DOHH2 (cell line): Measurements from ENCODE around the gene PLCB2.

Experiments
- H3F3A ChIP-seq: fragments of 200-600 bp; sonication (generic), shearing (Covaris generic); 2 replicates; pipeline ENCODE4 v1.6.0; 2016; ENCODE audit warnings: antibody characterized with exemption, mild to moderate bottlenecking; ENCODE audit not compliant: control insufficient read depth, insufficient read depth
- H3K27ac ChIP-seq: fragments of 200-600 bp; sonication (generic); 2 replicates; pipeline ENCODE4 v1.5.1; 2014; ENCODE audit warnings: low read depth, mild to moderate bottlenecking, low read length, moderate library complexity
- H3K27me3 ChIP-seq: fragments of 200-600 bp; sonication (generic); 2 replicates; pipeline ENCODE4 v1.6.1; 2014; ENCODE audit warnings: mild to moderate bottlenecking, low read length, mixed read lengths; ENCODE audit not compliant: control insufficient read depth
- H3K36me3 ChIP-seq: fragments of 200-600 bp; sonication (generic); 2 replicates; pipeline ENCODE4 v1.6.1; 2014; ENCODE audit warnings: mild to moderate bottlenecking, low read length, moderate library complexity, mixed read lengths; ENCODE audit not compliant: control insufficient read depth
- H3K4me1 ChIP-seq: fragments of 200-600 bp; sonication (generic); 2 replicates; pipeline ENCODE4 v1.6.1; 2014; ENCODE audit warnings: mild to moderate bottlenecking, low read length, mixed read lengths; ENCODE audit not compliant: control insufficient read depth
- H3K4me2 ChIP-seq: fragments of 200-600 bp; sonication (generic); 2 replicates; pipeline ENCODE4 v1.6.0; 2014; ENCODE audit warnings: mild to moderate bottlenecking, low read length, moderate library complexity
- H3K4me3 ChIP-seq: fragments of 200-600 bp; sonication (generic); 2 replicates; pipeline ENCODE4 v1.5.1; 2014; ENCODE audit warnings: mild to moderate bottlenecking, low read length, mixed read lengths
- H3K79me2 ChIP-seq: fragments of 200-600 bp; sonication (generic); 2 replicates; pipeline ENCODE4 v1.6.1; 2014; ENCODE audit warnings: mild to moderate bottlenecking, low read length, mixed read lengths; ENCODE audit not compliant: control insufficient read depth
- H3K9me2 ChIP-seq: fragments of 200-600 bp; sonication (generic); replicated peaks from 2 replicates; pipeline ENCODE4 v1.6.1; 2014; ENCODE audit warnings: mild to moderate bottlenecking, low read length, mixed read lengths; ENCODE audit not compliant: control insufficient read depth
- H3K9me3 ChIP-seq: fragments of 200-600 bp; sonication (generic); 2 replicates; pipeline ENCODE4 v1.6.1; 2014; ENCODE audit warnings: antibody characterized with exemption, low read length, mixed read lengths; ENCODE audit not compliant: control insufficient read depth, insufficient read depth
- H4K20me1 ChIP-seq: fragments of 200-600 bp; sonication (generic); 2 replicates; pipeline ENCODE4 v1.6.0; 2014; ENCODE audit warnings: low read depth, mild to moderate bottlenecking, antibody characterized with exemption, low read length, moderate library complexity; ENCODE audit not compliant: control insufficient read depth, insufficient read depth
- EZH2phosphoT487 ChIP-seq: fragments of 200-600 bp; sonication (generic); IDR thresholded peaks from 2 replicates; pipeline ENCODE4 v1.6.1; 2017; ENCODE audit warnings: borderline replicate concordance, mild to moderate bottlenecking, antibody characterized with exemption, low read length, moderate library complexity, mixed read lengths
- TF ChIP-seq, protein P1 (sequence below): fragments of 200-600 bp; sonication (generic); IDR thresholded peaks from one replicate; pipeline ENCODE4 v1.5.1; 2014; ENCODE audit warnings: antibody characterized with exemption, mild to moderate bottlenecking, low read depth, low read length; ENCODE audit not compliant: poor library complexity, severe bottlenecking

PLCB2 gene

DNA sequence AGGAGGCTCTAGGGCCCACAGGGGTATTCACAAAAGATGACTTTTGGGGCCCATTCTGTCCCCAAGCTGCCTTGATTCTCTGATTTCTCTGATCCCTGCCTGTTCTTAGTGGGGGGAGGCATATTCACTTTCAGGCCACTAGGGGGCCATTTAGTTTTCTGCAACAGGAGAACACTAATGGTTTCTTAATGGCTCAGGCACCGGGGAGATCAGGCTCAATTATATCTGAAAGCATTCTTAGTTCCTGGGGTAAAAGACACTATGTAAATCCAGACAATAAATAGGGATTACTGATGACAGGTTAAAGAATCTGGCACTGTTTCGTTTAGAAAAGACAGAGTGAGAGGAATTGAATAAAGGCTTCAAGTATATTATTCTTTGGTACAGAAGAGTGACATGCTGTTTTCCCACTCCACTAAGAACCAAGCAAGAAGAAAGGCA is 13.2 kb upstream of the PLCB2 start:
- H3K9me2 ChIP-seq, result no peaks in the 10 kb centered on the region
- H3K79me2 ChIP-seq, result no peaks in the 10 kb centered on the region
- peaks cover 34% of the 10 kb centered on the region for H3K27me3 ChIP-seq
- H3K4me2 ChIP-seq, result no peak overlapping the region
- H3K9me3 ChIP-seq, result no peaks in the 10 kb centered on the region
- no peak overlapping the region for H3K4me3 ChIP-seq
- H3F3A ChIP-seq, result peaks cover 11% of the 10 kb centered on the region
- H3K27ac ChIP-seq, result no peak overlapping the region
- peaks cover 26% of the 10 kb centered on the region for H3K4me1 ChIP-seq
- no peak for TF ChIP-seq EZH2phosphoT487
- TF ChIP-seq, protein P1, sequence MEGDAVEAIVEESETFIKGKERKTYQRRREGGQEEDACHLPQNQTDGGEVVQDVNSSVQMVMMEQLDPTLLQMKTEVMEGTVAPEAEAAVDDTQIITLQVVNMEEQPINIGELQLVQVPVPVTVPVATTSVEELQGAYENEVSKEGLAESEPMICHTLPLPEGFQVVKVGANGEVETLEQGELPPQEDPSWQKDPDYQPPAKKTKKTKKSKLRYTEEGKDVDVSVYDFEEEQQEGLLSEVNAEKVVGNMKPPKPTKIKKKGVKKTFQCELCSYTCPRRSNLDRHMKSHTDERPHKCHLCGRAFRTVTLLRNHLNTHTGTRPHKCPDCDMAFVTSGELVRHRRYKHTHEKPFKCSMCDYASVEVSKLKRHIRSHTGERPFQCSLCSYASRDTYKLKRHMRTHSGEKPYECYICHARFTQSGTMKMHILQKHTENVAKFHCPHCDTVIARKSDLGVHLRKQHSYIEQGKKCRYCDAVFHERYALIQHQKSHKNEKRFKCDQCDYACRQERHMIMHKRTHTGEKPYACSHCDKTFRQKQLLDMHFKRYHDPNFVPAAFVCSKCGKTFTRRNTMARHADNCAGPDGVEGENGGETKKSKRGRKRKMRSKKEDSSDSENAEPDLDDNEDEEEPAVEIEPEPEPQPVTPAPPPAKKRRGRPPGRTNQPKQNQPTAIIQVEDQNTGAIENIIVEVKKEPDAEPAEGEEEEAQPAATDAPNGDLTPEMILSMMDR, result peak; percentile 92
- H4K20me1 ChIP-seq, result no peaks in the 10 kb centered on the region
- H3K36me3 ChIP-seq, result no peaks in the 10 kb centered on the region

DNA sequence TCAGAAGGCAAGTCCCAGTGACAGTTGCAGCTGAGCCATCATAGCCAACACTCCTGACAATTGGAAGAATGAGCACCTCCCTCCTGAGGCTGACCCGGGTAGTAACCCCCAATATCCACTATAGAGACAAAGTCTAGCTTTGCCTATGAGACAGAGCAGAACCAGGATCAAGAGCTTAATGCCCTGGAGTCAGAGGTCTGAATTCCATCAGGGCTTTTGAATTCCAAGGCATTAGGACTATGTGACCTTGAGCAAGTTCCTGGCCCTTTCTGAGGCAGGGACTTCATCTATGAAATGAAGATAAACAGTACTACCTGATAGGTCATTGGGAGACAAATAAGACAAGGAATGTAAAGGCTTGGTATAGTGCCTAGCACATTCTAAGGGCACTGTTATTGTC is 12.7 kb upstream of the PLCB2 start:
- H3K36me3 ChIP-seq, result no peaks in the 10 kb centered on the region
- H3K4me3 ChIP-seq, result no peak overlapping the region
- no peaks in the 10 kb centered on the region for H4K20me1 ChIP-seq
- H3K9me3 ChIP-seq, result no peaks in the 10 kb centered on the region
- H3K27ac ChIP-seq, result no peak overlapping the region
- H3K79me2 ChIP-seq, result no peaks in the 10 kb centered on the region
- no peaks in the 10 kb centered on the region for H3K9me2 ChIP-seq
- no peak overlapping the region for H3K4me2 ChIP-seq
- peaks cover 8% of the 10 kb centered on the region for H3F3A ChIP-seq
- peaks cover 21% of the 10 kb centered on the region for H3K4me1 ChIP-seq
- H3K27me3 ChIP-seq, result peaks cover 39% of the 10 kb centered on the region
- TF ChIP-seq EZH2phosphoT487, result no peak
- TF ChIP-seq, protein P1, result no peak

DNA sequence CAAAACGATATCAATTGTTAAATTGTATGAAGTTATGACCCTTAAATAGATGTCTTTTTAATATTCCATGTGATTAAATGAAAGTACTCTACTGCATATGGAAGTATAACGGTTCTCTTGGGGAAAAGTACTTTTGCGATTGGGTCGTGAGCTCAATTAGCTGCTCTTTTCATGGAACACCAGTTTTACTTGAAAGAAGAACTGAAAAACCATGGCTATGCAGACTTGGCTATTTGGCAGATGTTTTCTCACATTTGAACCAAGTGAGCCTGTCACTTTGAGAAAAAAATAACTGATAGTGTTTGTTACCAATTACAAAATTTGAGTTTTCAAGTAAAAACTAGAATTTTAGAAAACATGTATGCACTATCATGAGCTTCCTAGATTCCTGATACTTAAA is 9.8 kb upstream of the PLCB2 start:
- H3K27ac ChIP-seq, result no peak overlapping the region

More for the DNA sequence above, 9.8 kb upstream of the PLCB2 start:
- H4K20me1 ChIP-seq, result no peaks in the 10 kb centered on the region
- no peaks in the 10 kb centered on the region for H3K9me3 ChIP-seq
- H3K4me3 ChIP-seq, result no peak overlapping the region
- no peaks in the 10 kb centered on the region for H3K79me2 ChIP-seq
- TF ChIP-seq EZH2phosphoT487, result no peak
- TF ChIP-seq, protein P1, result no peak
- H3K27me3 ChIP-seq, result peaks cover 52% of the 10 kb centered on the region
- H3K36me3 ChIP-seq, result no peaks in the 10 kb centered on the region
- H3K4me2 ChIP-seq, result no peak overlapping the region
- peaks cover 4% of the 10 kb centered on the region; the same call in 1 of the 2 replicates for H3F3A ChIP-seq
- H3K4me1 ChIP-seq, result peaks cover 3% of the 10 kb centered on the region
- no peaks in the 10 kb centered on the region for H3K9me2 ChIP-seq
